Thyroid gland (tissue), 4 donors: ENCODE data around the gene PTCH2.

ENCODE experiments used
- POLR2A ChIP-seq, 2 donors: fragments of 450-650 bp; IDR thresholded peaks; one replicate each; pipeline ENCODE4 v1.6.1; 2017; ENCODE audit warnings: antibody characterized with exemption in 2 of 2, mild to moderate bottlenecking in 2 of 2, moderate library complexity in 1 of 2
- TF ChIP-seq, protein P1 (sequence below), 6 experiments: fragments of 200-600 bp in 3 of 6; fragments of 450-650 bp in 3 of 6; sonication (generic) in 3 of 6; IDR thresholded peaks; one replicate each; pipeline ENCODE4 v1.5.1; 2016 to 2019; ENCODE audit warnings: antibody characterized with exemption in 6 of 6, mild to moderate bottlenecking in 2 of 6, inconsistent platforms in 1 of 6, moderate library complexity in 1 of 6

DNA sequence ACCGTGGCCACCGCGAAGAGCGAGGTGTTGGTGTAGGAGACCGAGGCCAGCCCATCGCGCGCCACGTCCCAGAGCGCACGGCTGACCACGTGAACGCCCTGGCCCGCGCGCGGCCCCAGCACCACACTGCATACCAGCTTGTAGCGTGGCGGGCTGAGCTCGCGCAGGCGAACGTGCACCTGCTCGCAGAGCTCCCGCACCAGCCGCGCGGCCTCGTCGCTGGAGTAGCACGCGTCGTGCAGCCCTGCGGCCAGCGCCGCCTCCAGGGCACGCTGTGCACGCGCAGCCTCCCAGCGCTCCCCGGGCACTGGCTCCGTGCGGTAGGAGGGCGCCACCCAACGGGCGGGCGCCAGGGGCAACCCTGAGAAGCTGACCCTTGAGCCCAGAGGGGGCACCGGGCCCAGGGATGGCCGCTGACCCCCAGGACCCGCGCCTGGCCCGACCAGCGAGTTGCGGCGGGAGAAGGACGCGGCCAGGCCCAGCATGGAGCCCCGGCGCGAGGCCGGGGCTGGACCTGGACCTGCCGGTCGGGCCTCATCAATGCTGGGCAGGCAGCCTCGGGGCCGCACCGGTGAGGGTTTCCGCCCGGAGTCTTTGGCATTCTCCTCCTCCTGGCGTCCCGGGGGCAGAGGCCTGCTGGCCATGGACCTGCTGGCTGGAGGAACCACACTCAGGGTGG lies 36.9 kb downstream of the PTCH2 start:
- TF ChIP-seq, protein P1, sequence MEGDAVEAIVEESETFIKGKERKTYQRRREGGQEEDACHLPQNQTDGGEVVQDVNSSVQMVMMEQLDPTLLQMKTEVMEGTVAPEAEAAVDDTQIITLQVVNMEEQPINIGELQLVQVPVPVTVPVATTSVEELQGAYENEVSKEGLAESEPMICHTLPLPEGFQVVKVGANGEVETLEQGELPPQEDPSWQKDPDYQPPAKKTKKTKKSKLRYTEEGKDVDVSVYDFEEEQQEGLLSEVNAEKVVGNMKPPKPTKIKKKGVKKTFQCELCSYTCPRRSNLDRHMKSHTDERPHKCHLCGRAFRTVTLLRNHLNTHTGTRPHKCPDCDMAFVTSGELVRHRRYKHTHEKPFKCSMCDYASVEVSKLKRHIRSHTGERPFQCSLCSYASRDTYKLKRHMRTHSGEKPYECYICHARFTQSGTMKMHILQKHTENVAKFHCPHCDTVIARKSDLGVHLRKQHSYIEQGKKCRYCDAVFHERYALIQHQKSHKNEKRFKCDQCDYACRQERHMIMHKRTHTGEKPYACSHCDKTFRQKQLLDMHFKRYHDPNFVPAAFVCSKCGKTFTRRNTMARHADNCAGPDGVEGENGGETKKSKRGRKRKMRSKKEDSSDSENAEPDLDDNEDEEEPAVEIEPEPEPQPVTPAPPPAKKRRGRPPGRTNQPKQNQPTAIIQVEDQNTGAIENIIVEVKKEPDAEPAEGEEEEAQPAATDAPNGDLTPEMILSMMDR (IDR thresholded peaks at IDR 0.05): no peak
- TF ChIP-seq POLR2A (IDR thresholded peaks at IDR 0.05): no peak
